Stimulated activated CD4-positive, alpha-beta T cell treated with anti-CD3 and anti-CD28 coated beads, Interleukin-2, amount 100 ng/mL, for 24 hours (primary cell): ENCODE measurements around the gene TDP1.

ENCODE experiments used
- DNase-seq, 2 donors: peaks; one replicate each; pipeline ENCODE4 v3.0.0-alpha.2; 2020

Gene TDP1

DNA sequence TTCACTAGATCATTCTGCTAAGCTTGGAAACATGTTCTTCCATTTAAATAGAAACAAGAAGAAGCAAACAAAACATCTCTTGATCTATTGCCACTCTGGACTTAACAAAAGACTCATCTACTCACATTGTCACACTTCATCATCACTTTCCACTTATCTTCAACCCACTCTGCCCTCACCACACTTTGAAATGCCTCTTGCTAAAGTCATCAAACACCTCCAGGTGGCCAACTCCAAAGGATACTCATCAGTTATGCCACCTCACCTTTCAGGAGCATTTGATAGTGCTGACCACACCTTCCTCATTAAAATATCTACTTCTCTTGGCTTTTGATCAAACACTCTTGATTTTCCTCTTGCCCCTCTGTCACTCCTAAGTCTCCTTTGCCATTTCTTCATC is 8.4 kb upstream of the TDP1 start:
- DNase-seq: no peak

DNA sequence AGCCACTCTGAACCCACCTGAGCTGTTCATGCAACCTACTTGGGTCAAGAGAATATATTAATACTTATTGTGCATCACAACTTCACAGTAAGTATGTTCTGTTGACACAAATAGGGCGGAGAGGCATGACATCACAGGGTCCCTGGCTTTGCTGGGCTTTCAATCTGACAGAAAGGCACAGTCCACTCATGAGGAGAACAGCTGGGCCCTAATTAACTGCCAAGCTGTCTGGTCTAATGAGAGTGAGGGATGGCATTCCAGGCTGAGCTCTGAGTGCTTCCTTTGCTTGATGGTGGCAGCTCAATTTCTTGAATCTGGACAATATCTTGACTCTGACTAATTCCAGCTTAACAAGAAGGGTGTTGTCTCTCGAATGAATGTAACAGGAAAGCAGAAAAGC is 3.2 kb upstream of the TDP1 start:
- DNase-seq: no peak

DNA sequence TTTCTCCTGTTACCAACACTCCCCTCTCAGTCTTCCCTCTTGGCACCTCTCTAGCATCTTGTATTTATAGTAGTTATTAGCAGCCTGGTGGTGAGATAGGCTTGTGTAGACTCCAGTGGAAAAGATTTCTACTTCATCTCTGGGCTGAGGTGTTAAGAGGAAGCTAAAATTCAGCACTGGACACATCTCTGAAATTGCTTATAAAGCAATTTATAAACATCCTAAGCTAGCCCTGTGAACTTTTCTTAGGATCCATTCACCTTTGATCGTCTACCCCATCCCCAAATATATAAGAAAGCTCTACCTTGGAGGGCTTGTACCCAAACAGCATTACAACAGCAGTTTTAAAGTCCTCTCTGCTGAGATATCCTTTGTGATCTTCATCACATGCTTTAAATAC is 2.1 kb upstream of the TDP1 start:
- no peak for DNase-seq

DNA sequence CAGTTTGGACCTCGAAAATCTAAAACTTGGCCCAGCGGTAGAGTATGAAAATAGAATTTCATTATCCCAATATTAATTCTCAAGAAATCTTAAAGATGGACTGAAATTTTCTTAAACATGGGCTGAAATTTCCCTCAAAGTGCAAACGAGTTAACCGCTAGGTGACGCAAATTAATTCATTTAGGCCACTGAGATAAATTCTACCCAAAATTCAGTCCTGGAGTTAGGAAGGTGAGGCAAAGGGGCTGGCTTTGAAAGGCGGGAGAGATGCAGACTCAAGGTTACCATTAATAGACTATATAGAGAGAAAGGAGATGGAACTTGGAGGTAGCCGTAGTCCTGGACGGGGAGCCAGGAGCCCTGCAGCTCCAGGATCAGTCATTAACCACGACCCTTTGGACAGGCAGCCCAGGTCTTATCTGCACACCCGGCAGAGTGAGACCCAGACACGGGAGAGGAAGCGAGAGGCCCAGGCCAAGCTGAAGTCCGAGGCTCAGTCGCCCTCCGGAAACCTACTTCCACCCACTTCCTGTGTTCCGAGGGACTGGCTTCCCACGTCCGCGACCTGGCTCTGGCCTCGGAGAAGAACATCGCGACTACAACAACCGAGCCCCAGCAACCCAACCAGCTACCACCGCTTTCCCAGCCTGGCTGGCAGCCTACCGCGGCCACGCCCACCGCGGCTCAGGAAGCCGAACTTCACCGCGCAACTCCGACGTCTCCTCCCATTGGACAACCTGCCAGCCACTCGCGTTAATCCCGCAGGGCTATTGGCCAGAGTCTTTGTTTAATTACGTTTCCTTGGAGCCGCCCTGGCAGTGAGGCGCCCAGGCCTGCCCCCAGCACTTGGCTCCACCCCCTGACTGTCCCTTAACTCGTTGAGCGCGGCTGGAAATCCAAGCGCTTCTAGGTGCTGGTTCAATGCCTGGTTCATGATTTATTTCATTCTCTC is 1.4 kb upstream of the TDP1 start, which contains the start of gene EFCAB11:
TSS of gene EFCAB11 (minus strand) at position 661 of the 952 bp plus-strand sequence. CDS start at position 591, 70 bp downstream.
- peak; percentile 92 to 95 for DNase-seq

DNA sequence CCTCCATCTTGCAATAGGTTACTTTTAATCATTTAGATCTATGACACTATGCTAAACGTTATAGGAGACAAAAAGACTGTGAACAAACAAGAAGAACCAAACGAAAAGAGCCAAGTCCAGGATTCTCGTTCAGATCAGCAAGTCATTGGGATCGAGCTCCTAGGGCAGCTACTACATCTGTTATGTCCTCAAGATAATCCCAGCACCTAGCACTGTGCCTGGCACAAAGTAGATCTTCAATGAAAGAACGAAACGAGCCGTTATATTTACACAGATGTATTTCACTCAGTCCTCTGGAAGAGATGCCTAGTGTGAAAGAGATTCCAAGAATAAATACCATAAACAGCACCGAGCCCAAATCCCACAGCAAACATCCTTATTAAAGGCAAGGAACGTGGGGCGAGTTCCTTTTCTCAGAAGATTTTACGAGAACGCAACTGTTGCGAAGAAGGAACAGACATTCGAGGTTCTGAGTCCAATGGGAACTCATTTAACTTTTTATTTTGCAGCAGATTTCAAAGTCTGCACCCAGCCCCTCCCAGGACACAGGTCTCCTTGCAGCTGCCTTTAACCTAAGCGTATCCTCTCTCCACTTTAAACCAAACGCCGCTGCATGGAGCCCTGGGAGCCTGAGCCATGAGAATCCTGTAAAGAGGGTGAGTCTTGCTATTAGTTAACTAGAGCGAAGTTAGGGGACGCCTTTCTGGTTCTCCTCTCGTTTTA is 544 bp upstream of the TDP1 start:
- no peak for DNase-seq

DNA sequence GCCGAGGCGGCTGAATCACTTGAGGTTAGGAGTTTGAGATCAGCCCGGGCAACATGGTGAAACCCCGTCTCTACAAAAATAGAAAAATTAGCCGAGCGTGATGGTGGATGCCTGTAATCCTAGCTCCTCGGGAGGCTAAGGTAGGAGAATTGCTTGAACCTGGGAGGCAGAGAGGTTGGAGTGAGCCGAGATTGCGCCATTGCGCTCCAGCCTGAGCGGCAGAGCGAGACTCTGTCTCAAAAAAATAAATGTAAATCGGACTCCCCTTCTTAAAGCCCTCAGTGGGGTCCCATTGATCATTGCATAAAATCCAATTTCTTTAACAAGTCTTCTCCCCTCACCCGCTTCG is 908 bp downstream of the TDP1 start:
- no peak for DNase-seq

DNA sequence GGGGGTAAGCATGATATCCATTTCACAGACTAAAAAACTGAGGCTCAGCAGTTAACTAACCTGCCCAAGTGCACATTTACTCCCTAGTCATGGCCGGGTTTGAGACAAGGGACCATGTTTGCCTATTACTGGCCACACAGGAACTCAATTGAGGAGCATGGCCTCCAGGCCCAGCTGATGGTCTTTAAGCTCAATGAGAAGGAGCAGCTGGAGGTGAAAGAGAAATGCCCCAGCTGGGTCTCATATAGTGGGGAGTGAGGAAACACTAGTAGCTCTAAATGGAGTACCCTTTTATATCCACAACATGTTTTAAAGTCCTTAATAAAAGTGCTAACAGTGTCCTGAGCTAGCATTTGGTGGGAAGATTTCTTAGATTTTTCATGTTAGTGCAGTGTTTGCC is 1.6 kb downstream of the TDP1 start:
- DNase-seq: no peak

DNA sequence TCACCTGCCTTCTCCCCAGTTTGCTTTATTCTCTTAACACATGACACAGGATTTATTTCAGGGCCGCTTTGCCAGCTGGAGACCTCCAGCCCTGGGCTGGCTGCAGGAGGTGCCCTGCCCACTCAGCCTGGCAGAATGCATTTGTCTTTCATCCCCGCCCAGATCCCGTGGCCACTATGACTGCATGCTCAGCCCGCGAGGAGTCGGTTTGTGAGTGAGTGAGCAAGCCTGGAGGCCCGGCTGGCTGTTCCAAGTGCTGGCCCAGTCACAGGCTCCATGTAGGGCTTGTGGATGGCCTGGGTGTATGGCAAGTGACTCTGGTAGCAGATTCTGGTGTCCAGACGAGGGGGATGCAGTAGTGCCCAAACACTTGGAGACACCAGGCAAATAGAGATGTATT is 2.1 kb downstream of the TDP1 start:
- DNase-seq: peak in 1 of 2 donors; percentile 7

DNA sequence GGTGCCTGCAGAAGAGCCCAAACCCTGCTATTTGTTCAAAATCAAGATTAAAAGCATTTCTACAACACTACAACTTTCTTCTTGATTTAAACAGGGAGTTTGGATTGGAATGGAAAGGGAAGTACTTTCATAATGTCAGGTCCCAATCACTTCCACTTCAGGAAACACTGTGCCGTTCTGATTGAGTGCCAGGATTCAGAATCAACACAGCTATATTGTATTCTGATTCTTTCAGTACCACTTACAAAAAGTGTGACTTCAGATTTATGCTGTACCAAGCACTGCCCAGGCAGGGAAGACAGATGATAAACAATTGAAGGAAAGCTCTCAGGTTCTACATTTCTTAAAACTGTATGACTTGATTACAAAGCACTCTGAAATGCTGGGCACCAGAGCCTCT is 3.2 kb downstream of the TDP1 start:
- no peak for DNase-seq

DNA sequence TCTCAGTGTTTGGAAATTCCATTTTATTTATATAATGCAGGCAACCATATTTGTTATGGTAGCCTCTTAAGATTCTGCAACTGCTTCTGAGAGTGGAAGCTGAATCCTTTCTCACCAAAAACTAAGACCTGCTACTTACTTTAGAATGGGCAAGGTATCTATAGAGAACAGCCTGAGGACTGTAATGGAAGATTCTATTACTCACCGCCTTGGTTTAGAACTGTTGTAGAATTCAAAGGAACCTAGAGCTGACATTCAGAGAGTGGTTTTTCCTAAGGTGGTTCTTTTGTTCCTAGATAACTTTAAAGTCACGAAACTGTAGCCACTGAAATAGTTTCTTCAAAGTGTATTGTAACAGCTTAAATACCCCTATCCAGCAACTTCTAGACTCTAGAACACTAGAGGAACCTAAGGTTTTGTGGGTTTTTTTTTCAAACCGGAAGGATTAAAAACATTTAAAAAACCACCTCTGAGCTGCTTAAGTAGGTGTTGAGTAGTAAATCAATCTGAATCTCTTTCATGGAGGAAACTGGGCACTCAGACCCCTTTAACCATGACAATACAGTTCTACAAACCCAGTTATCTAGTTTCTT is 4.2 kb downstream of the TDP1 start:
- DNase-seq: no peak

DNA sequence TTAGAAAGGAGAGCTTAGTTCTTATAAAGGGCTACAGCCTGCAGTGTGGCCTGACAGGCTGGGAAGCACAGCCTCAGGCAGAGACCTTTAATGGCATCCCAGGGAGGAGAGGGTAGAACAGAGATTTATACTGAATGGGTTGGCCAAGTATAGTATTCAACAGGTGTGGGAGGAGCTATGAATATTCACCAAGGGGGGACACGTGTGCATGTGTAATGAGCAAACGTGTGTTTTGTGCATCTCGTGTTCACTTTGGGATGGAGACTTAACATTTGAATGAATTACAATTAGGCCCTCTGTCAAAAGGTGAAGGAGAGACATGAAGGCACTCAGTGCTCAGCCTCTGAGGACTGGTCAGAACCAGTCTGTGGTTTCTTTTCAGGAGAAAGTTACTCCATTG is 5.2 kb downstream of the TDP1 start:
- DNase-seq: no peak

DNA sequence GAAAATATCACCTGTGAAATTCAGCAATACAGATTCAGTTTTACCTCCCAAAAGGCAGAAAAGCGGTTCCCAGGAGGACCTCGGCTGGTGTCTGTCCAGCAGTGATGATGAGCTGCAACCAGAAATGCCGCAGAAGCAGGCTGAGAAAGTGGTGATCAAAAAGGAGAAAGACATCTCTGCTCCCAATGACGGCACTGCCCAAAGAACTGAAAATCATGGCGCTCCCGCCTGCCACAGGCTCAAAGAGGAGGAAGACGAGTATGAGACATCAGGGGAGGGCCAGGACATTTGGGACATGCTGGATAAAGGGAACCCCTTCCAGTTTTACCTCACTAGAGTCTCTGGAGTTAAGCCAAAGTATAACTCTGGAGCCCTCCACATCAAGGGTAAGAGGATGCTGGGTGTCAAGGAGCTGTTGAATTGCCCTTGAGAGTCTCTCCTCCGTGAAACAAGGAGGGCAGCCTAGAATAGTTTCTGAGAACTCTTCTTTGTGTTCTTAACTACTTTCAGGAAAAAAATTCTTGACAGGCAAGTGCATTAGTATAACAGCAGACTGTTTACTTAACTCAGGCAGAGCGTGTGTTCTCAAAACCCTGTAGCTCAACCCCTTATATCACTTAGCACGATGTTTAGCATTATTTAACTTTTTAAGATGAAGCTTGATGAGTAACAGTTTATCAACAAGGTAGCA is 7.7 kb downstream of the TDP1 start:
- no peak for DNase-seq

DNA sequence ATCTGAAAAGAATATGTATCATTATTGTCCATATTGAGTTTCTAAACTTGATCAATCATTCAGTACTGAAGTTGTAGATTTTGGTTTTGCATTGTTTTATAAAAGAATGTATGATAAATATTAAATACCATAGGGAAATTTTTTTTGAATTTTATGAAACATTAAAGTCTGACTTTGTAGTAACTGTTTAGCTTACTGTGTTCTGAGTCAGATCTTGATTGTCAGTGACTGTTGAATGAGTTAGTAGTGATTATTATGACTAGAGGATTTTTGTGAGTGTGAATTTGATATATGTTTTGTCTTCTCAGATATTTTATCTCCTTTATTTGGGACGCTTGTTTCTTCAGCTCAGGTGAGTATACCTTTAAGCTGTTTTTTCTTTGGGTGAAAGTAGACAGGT is 10.1 kb downstream of the TDP1 start:
- DNase-seq: no peak

DNA sequence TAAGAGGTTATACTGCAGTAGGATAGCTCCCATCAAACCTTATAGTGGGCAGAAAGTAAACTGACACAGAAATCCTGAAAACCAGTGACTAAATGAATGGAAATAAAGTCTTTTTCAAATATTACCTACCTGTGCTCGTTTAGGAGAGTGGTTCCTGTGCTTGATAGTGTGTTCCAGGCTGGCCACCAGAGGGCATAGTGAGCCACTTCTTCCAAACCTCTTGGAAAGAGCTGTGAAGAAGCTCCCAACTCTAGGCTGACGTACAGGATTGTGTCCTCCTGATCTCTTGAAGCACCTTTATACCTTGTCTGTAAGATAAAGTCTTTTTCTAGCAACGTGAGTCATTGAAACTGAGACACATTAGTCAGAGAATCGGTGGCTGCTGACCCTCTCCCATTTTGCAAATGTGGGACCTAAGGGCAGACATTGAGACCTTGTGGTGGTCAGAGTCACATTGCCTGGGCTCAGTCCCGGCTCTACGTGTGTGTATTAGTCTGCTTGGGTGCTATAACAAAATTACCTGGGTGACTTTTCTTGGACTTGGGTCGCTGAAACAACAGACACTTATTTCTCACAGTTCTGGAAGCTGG is 17.6 kb downstream of the TDP1 start:
- DNase-seq: peak; percentile 53 to 60

DNA sequence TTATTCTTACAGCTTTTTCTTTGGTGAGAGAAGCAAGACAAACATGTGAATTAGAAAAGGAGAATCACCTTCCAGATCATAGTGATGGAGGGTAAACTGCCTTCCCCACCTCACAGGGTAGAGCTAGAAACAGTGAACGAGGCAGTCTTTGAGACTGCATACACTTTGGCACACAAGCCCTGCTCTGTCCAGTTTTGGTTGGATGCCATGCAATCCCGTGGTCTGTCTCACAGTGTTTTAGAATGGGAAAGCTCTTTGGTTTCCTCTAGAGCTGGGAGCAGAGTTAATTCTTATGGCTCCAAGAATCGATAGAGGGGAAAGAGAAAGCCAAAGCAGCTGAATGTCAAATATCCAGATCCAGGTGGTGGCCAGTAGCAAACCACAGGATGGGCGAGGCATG is 21.9 kb downstream of the TDP1 start:
- no peak for DNase-seq

DNA sequence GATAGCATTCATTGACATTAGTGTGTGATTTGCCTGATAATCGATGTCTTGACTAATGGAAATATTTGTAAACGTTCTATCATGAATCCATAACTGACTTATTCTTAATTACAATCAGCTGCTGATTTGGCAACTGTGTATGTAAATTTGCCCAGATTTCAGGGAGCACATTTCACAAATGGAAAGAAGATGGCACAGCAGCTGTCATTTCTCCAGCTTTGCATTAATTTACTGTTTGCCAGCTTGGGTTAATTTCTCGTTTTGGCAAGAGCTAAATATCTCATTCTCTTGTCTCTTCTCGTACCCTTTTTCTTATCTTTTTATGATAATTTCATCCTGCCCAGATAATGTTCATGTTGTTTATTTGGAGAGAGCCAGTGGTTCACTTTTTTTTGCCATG is 22.9 kb downstream of the TDP1 start:
- no peak for DNase-seq

DNA sequence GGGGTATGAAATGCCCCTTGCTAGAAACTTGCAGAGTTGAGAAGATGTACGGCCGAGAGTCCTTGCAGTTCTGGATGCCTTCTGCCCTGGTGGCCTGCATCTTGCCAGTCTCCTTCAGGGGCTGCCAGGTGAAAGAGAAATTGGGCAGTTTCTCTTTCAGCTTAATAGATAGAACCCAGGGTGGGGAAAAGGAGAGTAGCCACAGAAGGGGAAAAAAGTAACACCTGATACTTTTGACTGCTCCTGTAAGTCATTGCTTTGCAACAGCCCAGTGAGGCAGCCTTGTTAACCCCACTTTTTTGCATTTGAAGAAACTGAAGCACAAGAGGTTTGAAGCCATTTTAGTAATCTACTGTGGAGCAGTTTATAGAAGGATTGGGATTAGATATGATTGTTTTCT is 27.6 kb downstream of the TDP1 start:
- no peak for DNase-seq

DNA sequence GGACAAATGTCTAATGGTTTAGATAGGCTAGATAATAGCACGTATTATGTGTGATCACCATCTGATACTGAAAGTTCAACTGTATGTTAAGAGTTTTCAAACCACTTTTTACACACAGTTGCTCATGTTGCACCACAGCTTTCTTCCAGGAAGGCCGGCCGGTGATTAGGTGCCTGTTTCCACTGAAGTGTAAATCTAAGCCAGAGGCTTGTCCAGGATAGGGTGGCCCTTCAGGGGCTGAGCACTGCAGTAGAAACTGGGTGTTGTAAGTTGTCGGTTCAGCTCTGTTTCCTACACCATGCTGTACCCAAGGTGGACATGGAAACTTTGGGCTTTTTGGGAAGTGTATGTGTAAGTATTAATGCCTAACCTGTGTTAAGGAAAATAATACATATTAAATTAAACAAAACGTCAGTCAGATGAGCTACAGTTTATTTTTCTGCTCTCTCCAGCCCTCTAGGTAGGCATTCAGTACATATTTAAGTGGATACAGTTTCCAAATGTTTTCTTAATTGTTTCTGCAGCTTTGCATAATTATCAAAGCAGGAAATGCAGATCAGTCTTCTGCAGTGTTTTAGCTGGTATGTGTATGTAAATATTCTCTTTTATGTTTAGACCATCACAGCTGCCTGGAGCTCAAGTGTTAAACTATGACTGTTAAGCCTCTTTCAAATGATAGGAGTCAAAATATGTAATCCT is 30.9 kb downstream of the TDP1 start:
- DNase-seq: no peak

DNA sequence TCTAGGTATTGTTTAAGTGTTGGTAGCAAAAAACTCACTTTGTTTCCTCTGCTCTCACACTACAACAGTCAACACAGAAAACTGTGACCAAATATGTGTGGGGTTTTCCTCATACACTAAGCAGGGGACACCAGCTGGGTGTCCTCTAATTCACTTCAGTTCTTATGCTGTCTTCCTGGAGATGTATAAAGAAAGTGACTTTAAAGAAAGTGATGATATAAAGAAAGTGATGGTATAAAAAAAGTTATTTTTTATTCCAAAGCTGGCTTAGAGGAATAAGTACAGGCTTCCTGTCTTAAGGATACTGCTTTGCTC is 31.4 kb downstream of the TDP1 start:
- DNase-seq: no peak

DNA sequence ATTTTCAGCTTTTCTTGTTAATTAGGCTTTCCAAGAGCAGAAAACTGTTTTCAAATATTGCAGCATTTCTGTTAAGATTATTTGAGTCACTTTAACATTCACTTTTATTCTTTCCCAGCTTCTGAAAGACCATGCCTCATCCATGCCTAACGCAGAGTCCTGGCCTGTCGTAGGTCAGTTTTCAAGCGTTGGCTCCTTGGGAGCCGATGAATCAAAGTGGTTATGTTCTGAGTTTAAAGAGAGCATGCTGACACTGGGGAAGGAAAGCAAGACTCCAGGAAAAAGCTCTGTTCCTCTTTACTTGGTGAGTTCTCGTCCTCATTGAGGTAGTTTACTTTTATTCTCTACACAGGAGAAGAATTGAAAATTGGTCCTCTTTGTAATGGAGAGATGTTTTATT is 33.1 kb downstream of the TDP1 start:
- DNase-seq: no peak

DNA sequence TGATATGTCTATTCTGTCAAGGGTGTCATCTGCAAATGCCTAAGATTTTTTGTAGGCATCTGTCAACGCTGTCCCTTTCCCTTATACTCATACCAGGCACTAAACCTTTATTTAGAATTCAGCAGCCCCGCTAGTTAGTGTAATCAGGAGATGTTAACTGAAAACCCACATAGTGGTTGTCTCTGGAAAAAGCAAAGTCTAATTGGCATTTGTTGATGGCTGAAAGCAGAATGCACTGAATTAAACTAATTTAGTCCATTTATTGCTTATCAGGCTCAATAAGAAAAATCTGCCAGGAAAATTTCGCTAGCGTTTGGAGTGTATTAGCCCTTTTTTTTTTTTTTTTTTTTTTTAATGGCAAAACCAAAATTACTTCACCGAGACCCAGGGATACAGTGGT is 34.5 kb downstream of the TDP1 start:
- DNase-seq: no peak

DNA sequence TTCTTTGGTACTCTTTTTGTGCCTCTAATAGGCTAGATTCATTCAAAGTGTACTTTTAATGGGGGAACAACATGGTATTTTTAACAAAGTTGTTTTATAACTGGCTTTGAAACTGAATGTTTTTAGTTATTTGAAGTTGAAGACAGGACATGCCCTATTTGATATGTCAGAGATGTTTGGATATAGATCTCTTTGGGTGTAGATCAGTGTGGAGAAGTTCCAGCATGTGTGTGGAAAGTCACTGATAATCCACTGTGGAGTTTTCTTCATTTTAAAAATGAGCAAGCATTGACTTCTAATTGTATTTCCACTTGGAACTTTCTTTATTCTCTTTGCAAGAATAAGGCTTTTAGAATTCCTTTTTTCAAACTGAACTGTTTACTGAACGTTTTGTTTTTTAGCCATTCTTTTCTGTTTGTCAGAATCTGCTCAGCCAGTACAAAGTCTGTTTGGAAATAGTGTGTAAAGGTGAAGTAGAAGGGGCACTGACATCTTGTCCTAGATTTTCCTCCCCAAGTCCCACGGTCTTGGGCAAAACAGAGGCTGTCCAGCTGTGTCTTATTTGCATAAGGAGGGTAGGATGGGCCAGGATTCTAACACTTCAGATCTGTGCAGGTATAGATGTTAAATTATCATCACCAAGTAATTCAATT is 35.0 kb downstream of the TDP1 start:
- no peak for DNase-seq
